Parathyroid adenoma (tissue), 2 donors: ENCODE measurements around the gene XYLT1.
A peak's percentile ranks its signal among the peaks of the same experiment; 100 is the strongest.

Source experiments
- H2AFZ ChIP-seq: fragments of 300-600 bp; sonication (generic); one replicate; pipeline ENCODE4 v1.7.0; 2017; ENCODE audit warnings: antibody characterized with exemption, mild to moderate bottlenecking
- H3K27ac ChIP-seq: fragments of 300-600 bp; sonication (generic); one replicate; pipeline ENCODE4 v1.7.0; 2017
- H3K27me3 ChIP-seq: fragments of 300-600 bp; sonication (generic); one replicate; pipeline ENCODE4 v1.7.0; 2017; ENCODE audit warnings: low read length; ENCODE audit not compliant: control insufficient read depth, insufficient read depth
- H3K36me3 ChIP-seq: fragments of 300-600 bp; sonication (generic); one replicate; pipeline ENCODE4 v1.7.0; 2017; ENCODE audit warnings: low read length; ENCODE audit not compliant: control insufficient read depth, insufficient read depth
- H3K4me1 ChIP-seq: fragments of 300-600 bp; sonication (generic); one replicate; pipeline ENCODE4 v1.7.0; 2017; ENCODE audit warnings: control low read depth
- H3K4me2 ChIP-seq: fragments of 300-600 bp; sonication (generic); one replicate; pipeline ENCODE4 v1.7.0; 2017; ENCODE audit warnings: low read length
- H3K4me3 ChIP-seq: fragments of 300-600 bp; sonication (generic); one replicate; pipeline ENCODE4 v1.7.0; 2017; ENCODE audit warnings: low read depth, low read length
- H3K79me2 ChIP-seq: fragments of 300-600 bp; sonication (generic); one replicate; pipeline ENCODE4 v1.7.0; 2017; ENCODE audit warnings: control low read depth
- H3K9ac ChIP-seq: fragments of 300-600 bp; sonication (generic); one replicate; pipeline ENCODE4 v1.7.0; 2017; ENCODE audit warnings: mild to moderate bottlenecking
- H3K9me3 ChIP-seq: fragments of 300-600 bp; sonication (generic); one replicate; pipeline ENCODE4 v1.7.0; 2017; ENCODE audit warnings: low read length; ENCODE audit not compliant: control insufficient read depth
- CTCF ChIP-seq: fragments of 300-600 bp; sonication (generic); IDR thresholded peaks from one replicate; pipeline ENCODE4 v1.7.0; 2017; ENCODE audit warnings: antibody characterized with exemption, mild to moderate bottlenecking
- donor health status: primary hyperparathyroidism.

Gene XYLT1

GRCh38 chr16:17333229-17333628 is 137.5 kb downstream of the XYLT1 start:
- Histone ChIP-seq H2AFZ (no peak overlapping the region), H3K4me3 (no peak overlapping the region), H3K79me2 (no peaks in the 10 kb centered on the region), H3K27ac (no peak overlapping the region), H3K36me3 (no peaks in the 10 kb centered on the region), H3K4me2 (no peak overlapping the region), H3K9me3 (no peaks in the 10 kb centered on the region), H3K9ac (no peak overlapping the region), H3K4me1 (peaks cover 20% of the 10 kb centered on the region), H3K27me3 (no peaks in the 10 kb centered on the region)
- no peak for TF ChIP-seq CTCF

GRCh38 chr16:17331991-17332390 is 138.8 kb downstream of the XYLT1 start:
- Histone ChIP-seq H3K4me2 (no peak overlapping the region), H3K4me3 (no peak overlapping the region), H3K27ac (no peak overlapping the region), H3K9ac (no peak overlapping the region), H3K27me3 (no peaks in the 10 kb centered on the region), H2AFZ (no peak overlapping the region), H3K79me2 (no peaks in the 10 kb centered on the region), H3K36me3 (no peaks in the 10 kb centered on the region), H3K9me3 (no peaks in the 10 kb centered on the region), H3K4me1 (peaks cover 26% of the 10 kb centered on the region)
- no peak for TF ChIP-seq CTCF

GRCh38 chr16:17331071-17331607 is 139.6 kb downstream of the XYLT1 start:
- Histone ChIP-seq H3K27me3 (no peaks in the 10 kb centered on the region), H3K9me3 (no peaks in the 10 kb centered on the region), H3K36me3 (no peaks in the 10 kb centered on the region), H3K79me2 (no peaks in the 10 kb centered on the region), H3K9ac (no peak overlapping the region), H3K27ac (no peak overlapping the region), H3K4me1 (peaks cover 19% of the 10 kb centered on the region), H3K4me3 (no peak overlapping the region), H2AFZ (no peak overlapping the region), H3K4me2 (no peak overlapping the region)
- no peak for TF ChIP-seq CTCF

GRCh38 chr16:17330044-17330443 is 140.7 kb downstream of the XYLT1 start:
- Histone ChIP-seq H3K79me2 (no peaks in the 10 kb centered on the region), H3K9ac (no peak overlapping the region), H3K4me2 (no peak overlapping the region), H3K27me3 (no peaks in the 10 kb centered on the region), H3K36me3 (no peaks in the 10 kb centered on the region), H3K4me1 (peaks cover 19% of the 10 kb centered on the region), H2AFZ (no peak overlapping the region), H3K9me3 (no peaks in the 10 kb centered on the region), H3K27ac (no peak overlapping the region), H3K4me3 (no peak overlapping the region)
- no peak for TF ChIP-seq CTCF

- no peaks in the 10 kb centered on the region for H3K9me3 ChIP-seq
- TF ChIP-seq CTCF = no peak
- H3K9ac ChIP-seq = no peak overlapping the region
- H3K4me2 ChIP-seq = no peak overlapping the region
- no peak overlapping the region for H3K4me3 ChIP-seq
- H3K4me1 ChIP-seq = peaks cover 19% of the 10 kb centered on the region
- H3K36me3 ChIP-seq = no peaks in the 10 kb centered on the region
- peak overlapping the region; percentile 89 for H3K27ac ChIP-seq
- H3K79me2 ChIP-seq = no peaks in the 10 kb centered on the region
- H3K27me3 ChIP-seq = no peaks in the 10 kb centered on the region
- H2AFZ ChIP-seq = peak overlapping the region; percentile 47
Observed at GRCh38 chr16:17329391-17329790, 141.4 kb downstream of the XYLT1 start.
